Hepatocyte (in vitro differentiated cells): ENCODE results near the gene FA2H. TPM values are rescaled to one million over a fixed set of nuclear protein-coding genes. Genes with fewer than 3 reads are reported as not detected.
A peak's percentile ranks its signal among the peaks of the same experiment; 100 is the strongest.

Source experiments
- DNase-seq: peaks from one replicate; pipeline ENCODE4 v3.0.0-alpha.2; 2016; ENCODE audit warnings: low spot score
- H2AFZ ChIP-seq: fragments of 200-600 bp; sonication (generic); 2 replicates; pipeline ENCODE4 v1.6.0; 2016; ENCODE audit warnings: antibody characterized with exemption, mild to moderate bottlenecking
- H3K27ac ChIP-seq: fragments of 200-600 bp; sonication (generic); 2 replicates; pipeline ENCODE4 v1.5.1; 2016; ENCODE audit warnings: mild to moderate bottlenecking
- H3K27me3 ChIP-seq: fragments of 200-600 bp; sonication (generic); 2 replicates; pipeline ENCODE4 v1.6.1; 2016
- H3K36me3 ChIP-seq: fragments of 200-600 bp; sonication (generic); replicated peaks from 2 replicates; pipeline ENCODE4 v1.5.1; 2016; ENCODE audit warnings: low read depth; ENCODE audit not compliant: insufficient read depth
- H3K4me1 ChIP-seq: fragments of 200-600 bp; sonication (generic); 2 replicates; pipeline ENCODE4 v1.5.1; 2016; ENCODE audit warnings: mild to moderate bottlenecking, moderate library complexity; ENCODE audit not compliant: insufficient read depth
- H3K4me2 ChIP-seq: fragments of 200-600 bp; sonication (generic); 2 replicates; pipeline ENCODE4 v1.6.0; 2016
- H3K4me3 ChIP-seq: fragments of 200-600 bp; sonication (generic); 2 replicates; pipeline ENCODE4 v1.5.1; 2016; ENCODE audit warnings: mild to moderate bottlenecking
- H3K79me2 ChIP-seq: fragments of 200-600 bp; sonication (generic); 2 replicates; pipeline ENCODE4 v1.6.0; 2017; ENCODE audit warnings: mild to moderate bottlenecking
- H3K9me2 ChIP-seq: fragments of 200-600 bp; sonication (generic); replicated peaks from 2 replicates; pipeline ENCODE4 v1.6.0; 2017; ENCODE audit warnings: mild to moderate bottlenecking; ENCODE audit not compliant: insufficient read depth
- H3K9me3 ChIP-seq: fragments of 200-600 bp; sonication (generic); 2 replicates; pipeline ENCODE4 v1.5.1; 2016; ENCODE audit warnings: low read depth, mild to moderate bottlenecking
- H4K20me1 ChIP-seq: fragments of 200-600 bp; sonication (generic); 2 replicates; pipeline ENCODE4 v1.6.0; 2016; ENCODE audit warnings: mild to moderate bottlenecking; ENCODE audit not compliant: insufficient read depth, poor library complexity, severe bottlenecking
- EZH2 ChIP-seq: fragments of 200-600 bp; sonication (generic); IDR thresholded peaks from 2 replicates; pipeline ENCODE4 v1.6.1; 2016; ENCODE audit warnings: antibody characterized with exemption, mild to moderate bottlenecking, borderline replicate concordance
- EZH2phosphoT487 ChIP-seq: fragments of 200-600 bp; sonication (generic); IDR thresholded peaks from one replicate; pipeline ENCODE4 v1.6.1; 2018; ENCODE audit warnings: antibody characterized with exemption, mild to moderate bottlenecking, low read depth, moderate library complexity; ENCODE audit not compliant: unreplicated experiment, severe bottlenecking
- WGBS: methylation state at CpG from one replicate; pipeline ENCODE4 v1.1.6; 2016; ENCODE audit warnings: low lambda C conversion rate; ENCODE audit errors: missing lambda C conversion rate; 5-methylcytosine and 5-hydroxymethylcytosine counted together
- polyA plus RNA-seq: library from polyadenylated mRNA; unstranded; fragments of >200 nt; fragmentation: Nextera tagmentation; extraction: Ambion mirVana; gene quantifications from 2 replicates; pipeline ENCODE4 v1.2.1, GENCODE V29; 2016
- total RNA-seq: library from RNA; depleted of rRNA; stranded (reverse); fragments of >200 nt; gene quantifications from 2 replicates; pipeline ENCODE4 v1.2.3, GENCODE V29; 2014
- TF ChIP-seq, protein P1 (sequence below): fragments of 200-600 bp; sonication (generic); IDR thresholded peaks from 2 replicates; pipeline ENCODE4 v1.5.1; 2016; ENCODE audit warnings: antibody characterized with exemption, mild to moderate bottlenecking; ENCODE audit not compliant: poor library complexity

Gene FA2H
- total and polyA plus RNA-seq, 2 experiments from 2014 or later: 2.1 to 7.8 TPM

DNA sequence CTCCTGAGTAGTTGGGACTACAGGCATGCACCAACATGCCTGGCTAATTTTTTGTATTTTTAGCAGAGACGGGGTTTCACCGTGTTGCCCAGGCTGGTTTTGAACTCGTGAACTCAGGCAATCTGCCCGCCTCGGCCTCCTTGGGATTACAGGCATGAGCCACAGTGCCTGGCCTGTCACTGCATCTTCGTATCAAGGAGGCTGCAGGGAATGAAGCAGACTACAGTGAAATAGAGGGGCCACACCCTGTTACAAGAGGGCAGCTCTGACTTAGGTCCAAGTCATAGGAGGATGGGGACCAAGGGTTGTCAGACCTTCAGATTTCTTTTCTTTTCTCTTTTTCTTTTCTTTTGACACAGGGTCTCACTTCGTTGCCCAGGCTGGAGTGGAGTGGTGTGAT is 28.7 kb downstream of the FA2H start:
- Histone ChIP-seq H3K27ac (no peak overlapping the region), H3K4me2 (no peak overlapping the region), H3K4me1 (peaks cover 18% of the 10 kb centered on the region), H3K36me3 (no peaks in the 10 kb centered on the region), H3K4me3 (no peak overlapping the region), H3K27me3 (no peaks in the 10 kb centered on the region), H2AFZ (no peak overlapping the region), H4K20me1 (no peaks in the 10 kb centered on the region), H3K79me2 (no peaks in the 10 kb centered on the region), H3K9me3 (no peaks in the 10 kb centered on the region), H3K9me2 (no peaks in the 10 kb centered on the region)
- no peak for TF ChIP-seq EZH2phosphoT487
- TF ChIP-seq, protein P1, sequence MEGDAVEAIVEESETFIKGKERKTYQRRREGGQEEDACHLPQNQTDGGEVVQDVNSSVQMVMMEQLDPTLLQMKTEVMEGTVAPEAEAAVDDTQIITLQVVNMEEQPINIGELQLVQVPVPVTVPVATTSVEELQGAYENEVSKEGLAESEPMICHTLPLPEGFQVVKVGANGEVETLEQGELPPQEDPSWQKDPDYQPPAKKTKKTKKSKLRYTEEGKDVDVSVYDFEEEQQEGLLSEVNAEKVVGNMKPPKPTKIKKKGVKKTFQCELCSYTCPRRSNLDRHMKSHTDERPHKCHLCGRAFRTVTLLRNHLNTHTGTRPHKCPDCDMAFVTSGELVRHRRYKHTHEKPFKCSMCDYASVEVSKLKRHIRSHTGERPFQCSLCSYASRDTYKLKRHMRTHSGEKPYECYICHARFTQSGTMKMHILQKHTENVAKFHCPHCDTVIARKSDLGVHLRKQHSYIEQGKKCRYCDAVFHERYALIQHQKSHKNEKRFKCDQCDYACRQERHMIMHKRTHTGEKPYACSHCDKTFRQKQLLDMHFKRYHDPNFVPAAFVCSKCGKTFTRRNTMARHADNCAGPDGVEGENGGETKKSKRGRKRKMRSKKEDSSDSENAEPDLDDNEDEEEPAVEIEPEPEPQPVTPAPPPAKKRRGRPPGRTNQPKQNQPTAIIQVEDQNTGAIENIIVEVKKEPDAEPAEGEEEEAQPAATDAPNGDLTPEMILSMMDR: no peak
- TF ChIP-seq EZH2: no peak
- 96% methylated on average over 7 of the region's 7 CpGs for WGBS
- no peak for DNase-seq

DNA sequence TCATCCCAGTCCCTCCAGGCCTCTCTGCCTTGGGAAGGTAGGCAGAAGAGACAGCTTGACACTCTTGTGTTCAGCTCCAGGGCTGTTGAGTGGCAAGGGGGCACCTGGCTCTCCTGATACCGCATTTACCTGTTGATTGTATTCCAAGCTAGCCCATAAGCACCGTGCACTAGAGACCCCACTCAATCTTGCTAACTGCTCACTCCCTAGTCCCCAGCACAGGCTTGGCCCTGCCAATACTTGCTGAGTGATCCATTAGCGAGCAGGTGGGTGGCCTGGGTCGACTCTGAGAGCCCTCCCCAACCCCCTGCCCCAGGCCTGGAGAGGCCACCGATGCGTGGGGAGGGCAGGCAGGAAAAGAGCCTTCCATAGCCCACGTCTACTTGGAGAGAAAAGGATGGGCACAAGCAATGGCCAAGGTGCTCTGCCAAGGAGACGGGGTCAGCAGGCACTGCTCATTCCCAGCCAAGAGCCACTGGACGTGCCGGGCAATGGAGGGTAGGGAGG is 29.5 kb downstream of the FA2H start:
- Histone ChIP-seq H3K4me1 (peaks cover 18% of the 10 kb centered on the region), H3K27ac (no peak overlapping the region), H3K36me3 (no peaks in the 10 kb centered on the region), H4K20me1 (no peaks in the 10 kb centered on the region), H3K4me2 (no peak overlapping the region), H3K27me3 (no peaks in the 10 kb centered on the region), H3K9me3 (no peaks in the 10 kb centered on the region), H3K4me3 (no peak overlapping the region), H2AFZ (no peak overlapping the region), H3K79me2 (no peaks in the 10 kb centered on the region), H3K9me2 (no peaks in the 10 kb centered on the region)
- TF ChIP-seq, protein P1: no peak
- TF ChIP-seq EZH2 (no peak), EZH2phosphoT487 (no peak)
- WGBS: 93% methylated on average over 10 of the region's 10 CpGs
- DNase-seq: no peak

DNA sequence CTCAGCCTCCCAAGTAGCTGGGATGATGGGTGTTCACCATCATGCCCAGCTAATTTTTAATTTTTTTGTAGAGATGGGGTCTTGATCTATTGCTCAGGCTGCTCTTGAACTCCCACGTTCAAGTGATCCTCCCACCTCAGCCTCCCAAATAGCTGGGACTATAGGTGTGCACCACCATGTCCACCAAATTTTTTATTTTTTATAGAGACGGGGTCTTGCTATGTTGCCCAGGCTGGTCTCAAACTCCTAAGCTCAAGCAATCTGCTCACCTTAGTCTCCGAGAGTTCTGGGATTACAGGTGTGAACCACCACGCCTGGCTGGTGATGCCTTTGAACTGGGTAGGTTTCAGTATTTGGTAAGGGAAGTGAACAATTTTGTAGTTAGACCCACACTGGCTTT is 30.1 kb downstream of the FA2H start:
- H3K4me3 ChIP-seq: no peak overlapping the region
- H3K9me3 ChIP-seq: no peaks in the 10 kb centered on the region
- no peaks in the 10 kb centered on the region for H3K36me3 ChIP-seq
- TF ChIP-seq EZH2: no peak
- no peak for TF ChIP-seq EZH2phosphoT487
- TF ChIP-seq, protein P1: no peak
- H2AFZ ChIP-seq: no peak overlapping the region
- H3K9me2 ChIP-seq: no peaks in the 10 kb centered on the region
- peak overlapping the region; percentile 56 for H3K4me2 ChIP-seq
- no peaks in the 10 kb centered on the region for H4K20me1 ChIP-seq
- no peak for DNase-seq
- H3K27ac ChIP-seq: peak overlapping the region; percentile 92
- 96% methylated on average over 4 of the region's 4 CpGs for WGBS
- no peaks in the 10 kb centered on the region for H3K79me2 ChIP-seq
- H3K4me1 ChIP-seq: peaks cover 18% of the 10 kb centered on the region
- no peaks in the 10 kb centered on the region for H3K27me3 ChIP-seq
